ENCODE results near the gene PTPA. TPM values are rescaled to one million over a fixed set of nuclear protein-coding genes. Genes with fewer than 3 reads are reported as not detected.
A peak's percentile ranks its signal among the peaks of the same experiment; 100 is the strongest.

Gene PTPA
- total and polyA plus RNA-seq, 7 donors, result 54.1 to 110 (median 97.9) TPM

DNA sequence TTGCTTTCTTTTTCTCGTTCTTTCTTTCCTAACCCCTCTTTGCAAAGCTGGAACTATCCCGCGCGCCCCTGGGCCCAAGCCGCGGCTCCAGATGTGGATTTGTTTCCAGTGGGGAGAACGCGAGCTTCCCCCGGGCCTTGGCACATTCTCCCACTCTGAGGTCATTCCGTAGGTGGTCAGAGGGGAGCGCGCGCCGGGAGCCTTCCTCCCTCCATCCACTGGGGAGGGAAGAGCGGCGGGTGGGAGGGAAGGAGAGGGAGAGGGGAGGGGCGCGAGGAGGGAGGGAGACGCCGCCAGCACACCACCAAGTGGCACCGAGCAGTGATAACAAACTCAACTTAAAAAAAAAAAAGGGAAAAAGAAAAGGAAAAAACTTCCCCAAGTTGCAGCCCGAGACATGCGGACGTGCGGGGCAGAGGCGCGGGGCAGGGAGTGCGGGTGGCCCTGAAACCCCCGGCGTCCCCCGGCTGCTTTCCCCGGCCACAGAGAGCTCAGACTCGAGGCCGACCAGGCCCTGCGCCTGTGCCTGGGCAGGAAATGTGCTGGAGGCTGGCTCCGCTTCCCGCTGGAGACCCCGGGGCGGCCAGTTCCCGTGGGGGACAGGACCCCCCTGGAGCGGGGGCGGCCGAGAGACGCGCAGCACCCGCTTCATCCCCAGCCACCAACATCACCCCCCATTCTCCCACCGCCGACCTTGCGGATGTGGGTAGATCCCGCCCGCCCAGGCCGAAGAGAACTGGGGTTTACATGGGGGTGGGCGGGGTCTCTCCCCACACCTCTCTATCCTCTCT, 63.7 kb downstream of the PTPA start:
- H3K27ac ChIP-seq, result peak overlapping the region; percentile 89
- intact Hi-C loops (cut with DNase I), result loop anchor here (1.0 to 5.0 kb wide), 3 partner anchors 36 to 437 kb away; no protein-coding TSS in a partner anchor
- ATAC-seq, result peak; percentile 36 to 59 (median 49)
- peaks cover 17% of the 10 kb centered on the region for H3K4me1 ChIP-seq
- H3K36me3 ChIP-seq (ENCODE audit: insufficient read depth in 1 of 2, low read depth in 1 of 2), result no peaks in the 10 kb centered on the region
- no peaks in the 10 kb centered on the region for H3K9me3 ChIP-seq
- H3K4me3 ChIP-seq, result peak overlapping the region; percentile 86
- DNase-seq, result peak; percentile 85 to 90
- 9 to 16% (median 11%) methylated on average over 42 to 53 of the region's 53 CpGs for WGBS, 3 donors
- TF ChIP-seq, protein P1, sequence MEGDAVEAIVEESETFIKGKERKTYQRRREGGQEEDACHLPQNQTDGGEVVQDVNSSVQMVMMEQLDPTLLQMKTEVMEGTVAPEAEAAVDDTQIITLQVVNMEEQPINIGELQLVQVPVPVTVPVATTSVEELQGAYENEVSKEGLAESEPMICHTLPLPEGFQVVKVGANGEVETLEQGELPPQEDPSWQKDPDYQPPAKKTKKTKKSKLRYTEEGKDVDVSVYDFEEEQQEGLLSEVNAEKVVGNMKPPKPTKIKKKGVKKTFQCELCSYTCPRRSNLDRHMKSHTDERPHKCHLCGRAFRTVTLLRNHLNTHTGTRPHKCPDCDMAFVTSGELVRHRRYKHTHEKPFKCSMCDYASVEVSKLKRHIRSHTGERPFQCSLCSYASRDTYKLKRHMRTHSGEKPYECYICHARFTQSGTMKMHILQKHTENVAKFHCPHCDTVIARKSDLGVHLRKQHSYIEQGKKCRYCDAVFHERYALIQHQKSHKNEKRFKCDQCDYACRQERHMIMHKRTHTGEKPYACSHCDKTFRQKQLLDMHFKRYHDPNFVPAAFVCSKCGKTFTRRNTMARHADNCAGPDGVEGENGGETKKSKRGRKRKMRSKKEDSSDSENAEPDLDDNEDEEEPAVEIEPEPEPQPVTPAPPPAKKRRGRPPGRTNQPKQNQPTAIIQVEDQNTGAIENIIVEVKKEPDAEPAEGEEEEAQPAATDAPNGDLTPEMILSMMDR (IDR thresholded peaks at IDR 0.05), result no peak
- H3K27me3 ChIP-seq (ENCODE audit: insufficient read depth in 3 of 3, low read length in 2 of 3), result no peaks in the 10 kb centered on the region

DNA sequence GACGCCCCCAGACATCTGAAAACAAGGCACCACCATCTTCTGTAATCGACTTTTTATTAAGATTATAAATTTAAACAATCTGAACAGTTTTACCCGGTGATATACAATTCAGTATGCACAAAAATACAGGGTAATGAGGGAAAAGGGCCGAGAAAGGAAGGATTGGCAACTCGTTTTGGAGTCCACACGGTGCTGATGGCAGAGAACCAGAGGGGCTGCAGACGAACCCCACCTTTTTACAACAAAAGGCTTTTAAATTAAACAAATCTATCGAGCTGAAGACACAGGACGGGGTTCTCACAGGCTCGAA, 64.3 kb downstream of the PTPA start:
- Histone ChIP-seq H3K27me3 (ENCODE audit: insufficient read depth in 3 of 3, low read length in 2 of 3) (no peaks in the 10 kb centered on the region), H3K4me1 (peaks cover 17% of the 10 kb centered on the region), H3K4me3 (peak overlapping the region; percentile 86), H3K9me3 (no peaks in the 10 kb centered on the region), H3K36me3 (ENCODE audit: insufficient read depth in 1 of 2, low read depth in 1 of 2) (no peaks in the 10 kb centered on the region), H3K27ac (peak overlapping the region; percentile 89)
- no peak for DNase-seq
- TF ChIP-seq, protein P1 (IDR thresholded peaks at IDR 0.05), result no peak
- no peak for ATAC-seq
- intact Hi-C loops (cut with DNase I), result loop anchor here in 1 of 2 donors (1.0 to 2.0 kb wide), 2 partner anchors 37 to 434 kb away; no protein-coding TSS in a partner anchor
- 6 to 9% (median 9%) methylated on average over 10 of the region's 10 CpGs for WGBS, 3 donors

DNA sequence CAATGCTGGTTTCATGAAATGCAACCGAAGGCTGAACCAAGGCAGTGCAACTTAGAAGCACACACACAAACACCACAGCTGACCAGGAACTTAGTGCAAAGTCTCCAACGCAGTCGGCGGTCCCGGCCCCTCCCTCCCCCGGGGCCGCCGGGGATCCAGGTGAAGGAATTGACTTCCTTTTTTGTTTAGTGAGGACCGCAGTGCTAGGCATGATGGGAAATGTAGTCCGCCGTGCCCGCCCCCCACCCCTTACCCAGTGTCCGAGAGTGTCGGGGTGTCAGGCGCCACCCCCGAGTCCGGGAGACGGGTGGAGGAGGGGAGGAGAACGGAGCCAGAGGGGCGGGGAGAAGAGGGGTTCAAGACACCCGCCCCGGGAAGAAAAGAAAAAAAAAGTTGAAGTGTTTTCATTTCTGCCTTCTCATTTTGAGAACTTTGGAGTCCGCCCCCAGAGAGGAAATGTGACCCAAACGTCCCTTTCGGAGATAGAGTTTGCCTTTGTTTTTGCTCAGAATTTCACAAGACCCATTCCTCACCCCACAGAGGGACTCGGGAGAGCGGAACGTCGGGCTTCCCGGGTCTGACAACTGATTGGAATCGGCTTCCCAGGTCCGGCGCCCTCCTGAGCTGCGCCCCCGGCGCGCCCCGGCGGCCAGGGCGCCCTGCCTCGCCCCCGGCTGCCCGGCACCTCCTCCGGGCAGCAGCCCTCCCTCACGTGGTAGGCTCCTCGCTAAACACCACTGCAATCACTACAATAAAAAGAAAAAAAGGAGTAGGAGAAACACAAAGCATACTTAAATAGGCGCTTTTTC, 64.8 kb downstream of the PTPA start:
- no peaks in the 10 kb centered on the region for H3K9me3 ChIP-seq
- WGBS, 3 donors, result 0 to 1% (median 0%) methylated on average over 47 of the region's 47 CpGs
- intact Hi-C loops (cut with DNase I), result loop anchor here in 1 of 2 donors (1.0 to 2.0 kb wide), 3 partner anchors 37 to 433 kb away; no protein-coding TSS in a partner anchor
- TF ChIP-seq, protein P1 (IDR thresholded peaks at IDR 0.05), result no peak
- DNase-seq, result peak; percentile 83 to 90
- ATAC-seq, result peak; percentile 15 to 22 (median 18)
- H3K4me1 ChIP-seq, result peaks cover 17% of the 10 kb centered on the region
- no peaks in the 10 kb centered on the region for H3K36me3 ChIP-seq (ENCODE audit: insufficient read depth in 1 of 2, low read depth in 1 of 2)
- peak overlapping the region; percentile 86 for H3K4me3 ChIP-seq
- no peaks in the 10 kb centered on the region for H3K27me3 ChIP-seq (ENCODE audit: insufficient read depth in 3 of 3, low read length in 2 of 3)
- H3K27ac ChIP-seq, result peak overlapping the region; percentile 89

DNA sequence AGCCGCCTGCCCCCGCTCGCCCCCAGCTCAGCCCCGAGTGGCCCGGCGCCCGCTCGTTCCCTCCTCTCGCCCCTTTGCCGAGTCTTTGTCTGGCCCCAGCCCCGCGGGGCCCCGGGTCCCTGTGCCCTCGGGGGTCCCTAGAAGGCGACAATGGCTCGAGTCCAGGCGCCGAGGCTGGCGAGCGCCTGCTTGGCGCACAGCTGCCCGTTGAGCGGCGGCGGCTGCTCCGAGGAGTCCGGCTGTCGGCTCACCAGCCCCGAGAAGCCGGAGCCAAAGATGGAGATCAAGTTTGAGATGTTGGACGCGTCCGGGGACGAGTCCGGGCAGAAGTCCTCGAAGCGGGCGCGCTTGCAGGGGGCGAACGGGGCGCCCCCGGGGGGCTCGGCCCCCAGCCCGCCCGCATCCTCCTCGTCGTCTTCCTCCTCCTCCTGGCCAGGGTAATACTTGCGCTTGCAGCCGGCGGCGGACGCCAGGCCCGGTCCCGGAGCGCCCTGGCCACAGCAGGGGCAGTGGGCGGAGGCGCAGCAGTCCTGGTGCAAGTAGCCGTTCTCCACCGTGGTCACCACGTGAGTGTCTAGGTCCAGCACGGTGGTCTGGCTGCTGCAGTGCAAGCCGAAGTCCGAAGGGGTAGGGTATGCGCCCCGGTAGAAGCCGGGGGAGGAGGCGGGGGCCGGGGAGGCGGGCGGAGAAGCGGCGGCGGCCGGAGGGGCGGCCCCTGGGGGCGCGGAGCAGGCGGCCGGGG, 65.7 kb downstream of the PTPA start:
- 0 to 1% (median 0%) methylated on average over 56 to 80 of the region's 80 CpGs for WGBS, 3 donors
- Histone ChIP-seq H3K4me1 (peaks cover 17% of the 10 kb centered on the region), H3K36me3 (ENCODE audit: insufficient read depth in 1 of 2, low read depth in 1 of 2) (no peaks in the 10 kb centered on the region), H3K27ac (peak overlapping the region; percentile 89), H3K27me3 (ENCODE audit: insufficient read depth in 3 of 3, low read length in 2 of 3) (no peaks in the 10 kb centered on the region), H3K4me3 (peak overlapping the region; percentile 86), H3K9me3 (no peaks in the 10 kb centered on the region)
- ATAC-seq, result no peak
- TF ChIP-seq, protein P1 (IDR thresholded peaks at IDR 0.05), result no peak
- intact Hi-C loops (cut with DNase I), result loop anchor here in 1 of 2 donors (2.0 kb wide), 1 partner anchor 312 kb away; no protein-coding TSS in a partner anchor
- DNase-seq, result peak; percentile 44 to 66

Data from psoas muscle (tissue), 8 donors.